Kidney glomerular epithelial cell (primary cell): Measurements from ENCODE around the gene HTT-AS.

Source experiments
- DNase-seq: peaks from one replicate; lab custom pipeline; 2025; lab: John Stamatoyannopoulos, UW

Gene HTT-AS

GRCh38 chr4:3087115-3087797 lies 12.9 kb upstream of the HTT-AS start:
- no peak for DNase-seq

GRCh38 chr4:3085948-3086670 lies 11.8 kb upstream of the HTT-AS start:
- DNase-seq, result no peak

- DNase-seq, result no peak
Observed at GRCh38 chr4:3083732-3084131, 9.4 kb upstream of the HTT-AS start.

GRCh38 chr4:3082925-3083515 lies 8.7 kb upstream of the HTT-AS start:
- no peak for DNase-seq

- no peak for DNase-seq
Observed at GRCh38 chr4:3079694-3080123, 5.4 kb upstream of the HTT-AS start.

- DNase-seq, result no peak
Observed at GRCh38 chr4:3077796-3078195, 3.5 kb upstream of the HTT-AS start.

GRCh38 chr4:3075652-3075981 lies 1.3 kb upstream of the HTT-AS start:
- no peak for DNase-seq

GRCh38 chr4:3074846-3075651 lies 711 bp upstream of the HTT-AS start:
- peak; percentile 41 for DNase-seq

- no peak for DNase-seq
Observed at GRCh38 chr4:3073158-3074077, 920 bp downstream of the HTT-AS start.

- no peak for DNase-seq
Observed at GRCh38 chr4:3071811-3072210, 2.5 kb downstream of the HTT-AS start.

- no peak for DNase-seq
Observed at GRCh38 chr4:3070709-3071500, 3.4 kb downstream of the HTT-AS start.

GRCh38 chr4:3069661-3070199 lies 4.6 kb downstream of the HTT-AS start:
- DNase-seq, result no peak

GRCh38 chr4:3067473-3068001 lies 6.8 kb downstream of the HTT-AS start:
- DNase-seq, result no peak

GRCh38 chr4:3066836-3067400 lies 7.4 kb downstream of the HTT-AS start:
- DNase-seq, result no peak

GRCh38 chr4:3065551-3065950 lies 8.8 kb downstream of the HTT-AS start:
- no peak for DNase-seq

GRCh38 chr4:3062471-3062870 lies 11.9 kb downstream of the HTT-AS start:
- DNase-seq, result no peak

- no peak for DNase-seq
Observed at GRCh38 chr4:3060946-3061345, 13.4 kb downstream of the HTT-AS start.

GRCh38 chr4:3059943-3060342 lies 14.4 kb downstream of the HTT-AS start:
- no peak for DNase-seq

- no peak for DNase-seq
Observed at GRCh38 chr4:3054169-3054759, 20.1 kb downstream of the HTT-AS start.
